22Rv1 (cell line): Measurements from ENCODE around the gene VRK1.

Experiments used
- ZFX ChIP-seq: fragments of 450-650 bp; IDR thresholded peaks from 2 replicates; pipeline ENCODE4 v1.6.1; 2017; ENCODE audit warnings: antibody characterized with exemption, borderline replicate concordance
- TF ChIP-seq, protein P1 (sequence below): fragments of 450-650 bp; IDR thresholded peaks from 2 replicates; pipeline ENCODE4 v1.5.1; 2017; ENCODE audit warnings: mild to moderate bottlenecking

DNA sequence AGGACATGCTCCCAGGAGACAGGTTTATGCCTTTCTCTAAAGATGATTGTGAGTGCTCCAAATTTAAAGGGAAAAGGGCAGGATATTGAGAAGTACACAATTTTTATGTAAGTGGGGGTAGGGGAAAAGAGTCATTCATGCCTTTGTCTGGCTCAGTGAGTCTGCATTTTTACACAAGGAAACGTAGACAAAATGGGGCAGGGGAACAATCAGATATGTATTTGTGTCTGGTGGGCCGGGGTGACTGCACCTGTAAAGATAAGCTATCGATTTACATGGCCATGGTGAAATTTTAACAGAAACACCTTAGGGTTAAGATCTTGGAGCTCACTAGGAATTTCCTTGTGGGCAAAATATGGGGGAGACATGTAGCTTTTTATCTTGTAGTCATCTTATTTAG lies 123.6 kb downstream of the VRK1 start:
- TF ChIP-seq ZFX = no peak
- TF ChIP-seq, protein P1, sequence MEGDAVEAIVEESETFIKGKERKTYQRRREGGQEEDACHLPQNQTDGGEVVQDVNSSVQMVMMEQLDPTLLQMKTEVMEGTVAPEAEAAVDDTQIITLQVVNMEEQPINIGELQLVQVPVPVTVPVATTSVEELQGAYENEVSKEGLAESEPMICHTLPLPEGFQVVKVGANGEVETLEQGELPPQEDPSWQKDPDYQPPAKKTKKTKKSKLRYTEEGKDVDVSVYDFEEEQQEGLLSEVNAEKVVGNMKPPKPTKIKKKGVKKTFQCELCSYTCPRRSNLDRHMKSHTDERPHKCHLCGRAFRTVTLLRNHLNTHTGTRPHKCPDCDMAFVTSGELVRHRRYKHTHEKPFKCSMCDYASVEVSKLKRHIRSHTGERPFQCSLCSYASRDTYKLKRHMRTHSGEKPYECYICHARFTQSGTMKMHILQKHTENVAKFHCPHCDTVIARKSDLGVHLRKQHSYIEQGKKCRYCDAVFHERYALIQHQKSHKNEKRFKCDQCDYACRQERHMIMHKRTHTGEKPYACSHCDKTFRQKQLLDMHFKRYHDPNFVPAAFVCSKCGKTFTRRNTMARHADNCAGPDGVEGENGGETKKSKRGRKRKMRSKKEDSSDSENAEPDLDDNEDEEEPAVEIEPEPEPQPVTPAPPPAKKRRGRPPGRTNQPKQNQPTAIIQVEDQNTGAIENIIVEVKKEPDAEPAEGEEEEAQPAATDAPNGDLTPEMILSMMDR = no peak
